Gastroesophageal sphincter (tissue), 4 donors: ENCODE results near the gene TXNDC5. TPM values are rescaled to one million over a fixed set of nuclear protein-coding genes. Genes with fewer than 3 reads are reported as not detected.

Experiments
- ATAC-seq: fragments of 150-250 bp; one replicate; pipeline ENCODE4 v1.9.1; 2016; ENCODE audit warnings: mild to moderate bottlenecking, moderate library complexity
- H3K27ac ChIP-seq, 4 donors: fragments of 200-600 bp; sonication (generic) in 3 of 4; 1 replicate in 3 of 4; 2 replicates in 1 of 4; pipeline ENCODE4 v1.5.1; 2016 to 2019
- H3K27me3 ChIP-seq: fragments of 200-600 bp; sonication (generic); one replicate; pipeline ENCODE4 v1.5.1; 2019
- H3K36me3 ChIP-seq, 2 donors: fragments of 200-600 bp; sonication (generic); one replicate each; pipeline ENCODE4 v1.5.1; 2019; ENCODE audit warnings: control low read depth in 1 of 2
- H3K4me1 ChIP-seq, 3 donors: fragments of 200-600 bp; sonication (generic); 1 replicate in 2 of 3; 2 replicates in 1 of 3; pipeline ENCODE4 v1.5.1; 2016 to 2019; ENCODE audit warnings: control low read depth in 2 of 3
- H3K4me3 ChIP-seq, 2 donors: fragments of 200-600 bp; sonication (generic); one replicate each; pipeline ENCODE4 v1.5.1; 2019; ENCODE audit warnings: mild to moderate bottlenecking in 1 of 2, moderate library complexity in 1 of 2
- H3K9me3 ChIP-seq, 3 donors: fragments of 200-600 bp; sonication (generic); one replicate each; pipeline ENCODE4 v1.5.1; 2017 to 2019; ENCODE audit warnings: control low read depth in 2 of 3
- CTCF ChIP-seq, 4 experiments: fragments of 200-600 bp in 2 of 4; fragments of 450-650 bp in 2 of 4; sonication (generic) in 1 of 4; IDR thresholded peaks; one replicate each; pipeline ENCODE4 v1.5.1; 2017 to 2019; ENCODE audit warnings: antibody characterized with exemption in 4 of 4, mild to moderate bottlenecking in 2 of 4, moderate library complexity in 2 of 4
- EP300 ChIP-seq: sonication (generic); formaldehyde crosslinking; IDR thresholded peaks from one replicate; pipeline ENCODE4 v1.6.1; 2017; ENCODE audit warnings: antibody characterized with exemption, mild to moderate bottlenecking
- POLR2A ChIP-seq, 2 donors: fragments of 450-650 bp; IDR thresholded peaks; one replicate each; pipeline ENCODE4 v1.6.1; 2017; ENCODE audit warnings: antibody characterized with exemption in 2 of 2, mild to moderate bottlenecking in 2 of 2, moderate library complexity in 1 of 2
- POLR2AphosphoS5 ChIP-seq: sonication (generic); formaldehyde crosslinking; IDR thresholded peaks from one replicate; pipeline ENCODE4 v1.6.1; 2017; ENCODE audit warnings: antibody characterized with exemption
- WGBS, 2 donors: methylation state at CpG; one replicate each; pipeline ENCODE4 v1.1.5; 2018; ENCODE audit warnings: low coverage in 1 of 2; 5-methylcytosine and 5-hydroxymethylcytosine counted together
- total RNA-seq, 4 donors: library from RNA; depleted of rRNA; stranded (reverse); fragments of >200 nt; gene quantifications; one replicate each; pipeline ENCODE4 v1.1.0, GENCODE V29; 2016

Gene TXNDC5
- total RNA-seq, 4 donors from 2014 or later = 56.5 to 136 (median 100) TPM

GRCh38 chr6:7832904-7833750, 77.5 kb downstream of the TXNDC5 start:
- Histone ChIP-seq H3K36me3 (no peaks in the 10 kb centered on the region), H3K4me1 (no peaks in the 10 kb centered on the region), H3K27ac (no peak overlapping the region), H3K9me3 (no peaks in the 10 kb centered on the region), H3K27me3 (no peaks in the 10 kb centered on the region), H3K4me3 (no peak overlapping the region)
- ATAC-seq = no peak
- TF ChIP-seq CTCF (IDR thresholded peaks at IDR 0.05) (no peak), EP300 (no peak), POLR2AphosphoS5 (no peak), POLR2A (IDR thresholded peaks at IDR 0.05) (no peak)
- 66 to 73% methylated on average over 7 to 9 of the region's 9 CpGs for WGBS, 2 donors

Other genes with a start within 250 kb of the TXNDC5 start
- 10 to 100 TPM in 1 of 4 donors, 1 to 10 TPM in 3; 1.4 to 16.1 (median 6.0) TPM for gene BMP6, start 184.7 kb downstream of the TXNDC5 start, total RNA-seq
- gene BLOC1S5, start 153.6 kb upstream of the TXNDC5 start, total RNA-seq = 10 to 100 TPM; 10.9 to 15.7 (median 14.8) TPM
- gene EEF1E1, start 191.8 kb upstream of the TXNDC5 start, total RNA-seq = 10 to 100 TPM; 20.5 to 47.9 (median 37.9) TPM